DND-41 (cell line): ENCODE results near the gene TBC1D7.

Experiments
- ATAC-seq: fragments of 200-7000 bp; cut with Tn5 transposase; 3 replicates; pipeline ENCODE4 v1.9.1; 2021; ENCODE audit warnings: low read depth; ENCODE audit not compliant: insufficient read depth
- DNase-seq: peaks from one replicate; pipeline ENCODE4 v3.0.0-alpha.2; 2020
- H2AFZ ChIP-seq: 2 replicates; pipeline ENCODE4 v1.6.0; 2012; ENCODE audit warnings: low read depth, low read length
- H3K27ac ChIP-seq: 2 replicates; pipeline ENCODE4 v1.5.1; 2012; ENCODE audit warnings: low read length, inconsistent platforms
- H3K27me3 ChIP-seq: fragments of 200-600 bp; sonication (generic); 2 replicates; pipeline ENCODE4 v1.6.0; 2012; ENCODE audit warnings: low read length, mild to moderate bottlenecking, inconsistent platforms; ENCODE audit not compliant: insufficient read depth, poor library complexity
- H3K36me3 ChIP-seq: 2 replicates; pipeline ENCODE4 v1.5.1; 2012; ENCODE audit warnings: low read length, inconsistent platforms; ENCODE audit not compliant: insufficient read depth
- H3K4me1 ChIP-seq: 2 replicates; pipeline ENCODE4 v1.5.1; 2012; ENCODE audit warnings: mild to moderate bottlenecking, low read length; ENCODE audit not compliant: insufficient read depth
- H3K4me2 ChIP-seq: 2 replicates; pipeline ENCODE4 v1.6.0; 2012; ENCODE audit warnings: mild to moderate bottlenecking, moderate library complexity, low read length, inconsistent platforms; ENCODE audit not compliant: insufficient read depth
- H3K4me3 ChIP-seq, 2 experiments: fragments of 200-600 bp in 1 of 2; shearing (Covaris generic) in 1 of 2; 2 replicates each; pipeline ENCODE4 v1.5.1; 2012 to 2016; ENCODE audit warnings: inconsistent platforms in 2 of 2, low read length in 2 of 2, mild to moderate bottlenecking in 2 of 2, low read depth in 1 of 2, moderate library complexity in 1 of 2
- H3K79me2 ChIP-seq: 2 replicates; pipeline ENCODE4 v1.6.0; 2012; ENCODE audit warnings: low read length, inconsistent platforms; ENCODE audit not compliant: insufficient read depth
- H3K9ac ChIP-seq: 2 replicates; pipeline ENCODE4 v1.6.0; 2012; ENCODE audit warnings: low read depth, mild to moderate bottlenecking, inconsistent platforms, low read length, moderate library complexity
- H3K9me3 ChIP-seq: 2 replicates; pipeline ENCODE4 v1.5.1; 2012; ENCODE audit warnings: low read length, moderate library complexity, mild to moderate bottlenecking, inconsistent platforms; ENCODE audit not compliant: insufficient read depth, severe bottlenecking
- H4K20me1 ChIP-seq: 2 replicates; pipeline ENCODE4 v1.6.0; 2012; ENCODE audit warnings: low read length; ENCODE audit not compliant: insufficient read depth
- CTCF ChIP-seq: IDR thresholded peaks from 2 replicates; pipeline ENCODE4 v1.5.1; 2012; ENCODE audit warnings: borderline replicate concordance, low read length, moderate library complexity, mild to moderate bottlenecking; ENCODE audit not compliant: poor library complexity, severe bottlenecking; ENCODE audit errors: extremely low read depth
- EZH2 ChIP-seq: IDR thresholded peaks from 3 replicates; pipeline ENCODE4 v1.6.1; 2012; ENCODE audit warnings: borderline replicate concordance, low read depth, mild to moderate bottlenecking, moderate library complexity, low read length, inconsistent platforms; ENCODE audit not compliant: severe bottlenecking

The TBC1D7 gene

GRCh38 chr6:13328076-13328874, at the start of gene TBC1D7:
TSS of gene TBC1D7 (minus strand) at chr6:13328537. CDS start at chr6:13326898, 1,639 bp downstream.
- Histone ChIP-seq H3K4me3 (peak within 1 kb of the TSS; percentile 85 to 90), H3K27ac (peak within 1 kb of the TSS; percentile 83), H3K79me2 (peaks cover 24% of the 10 kb centered on the region), H3K9me3 (no peaks in the 10 kb centered on the region), H3K36me3 (peaks cover 23% of the 10 kb centered on the region), H3K4me2 (peak within 1 kb of the TSS; percentile 80), H3K9ac (peak within 1 kb of the TSS; percentile 80), H3K4me1 (peaks cover 32% of the 10 kb centered on the region), H3K27me3 (no peaks in the 10 kb centered on the region), H2AFZ (peak within 1 kb of the TSS; percentile 93), H4K20me1 (no peaks in the 10 kb centered on the region)
- DNase-seq (peak; percentile 95), ATAC-seq (peak; percentile 90)
- TF ChIP-seq CTCF (peak; percentile 32), EZH2 (no peak)

- Histone ChIP-seq H2AFZ (no peak overlapping the region), H4K20me1 (no peaks in the 10 kb centered on the region), H3K9ac (no peak overlapping the region), H3K36me3 (no peaks in the 10 kb centered on the region), H3K4me3 (no peak overlapping the region), H3K27ac (no peak overlapping the region), H3K27me3 (no peaks in the 10 kb centered on the region), H3K4me1 (no peaks in the 10 kb centered on the region), H3K4me2 (no peak overlapping the region), H3K9me3 (no peaks in the 10 kb centered on the region), H3K79me2 (no peaks in the 10 kb centered on the region)
- DNase-seq: no peak
- no peak for ATAC-seq
- no peak for TF ChIP-seq CTCF
- TF ChIP-seq EZH2: no peak
Observed at GRCh38 chr6:13377054-13377758, 48.9 kb upstream of the TBC1D7 start.

- no peak overlapping the region for H3K4me2 ChIP-seq
- no peak overlapping the region for H3K27ac ChIP-seq
- no peak overlapping the region for H2AFZ ChIP-seq
- H3K4me1 ChIP-seq: no peaks in the 10 kb centered on the region
- no peaks in the 10 kb centered on the region for H3K9me3 ChIP-seq
- H3K79me2 ChIP-seq: no peaks in the 10 kb centered on the region
- no peaks in the 10 kb centered on the region for H3K36me3 ChIP-seq
- no peak overlapping the region for H3K4me3 ChIP-seq
- DNase-seq (no peak), ATAC-seq (no peak)
- no peaks in the 10 kb centered on the region for H4K20me1 ChIP-seq
- no peak overlapping the region for H3K9ac ChIP-seq
- H3K27me3 ChIP-seq: no peaks in the 10 kb centered on the region
- TF ChIP-seq EZH2: no peak
- no peak for TF ChIP-seq CTCF
Observed at GRCh38 chr6:13375360-13375878, 47.1 kb upstream of the TBC1D7 start.
